ENCODE results near the gene PDE3B. TPM values are rescaled to one million over a fixed set of nuclear protein-coding genes. Genes with fewer than 3 reads are reported as not detected.

The PDE3B gene
- total RNA-seq, 1 experiment from 2014 or later: 6.7 TPM

- no peak for TF ChIP-seq MAX (IDR thresholded peaks at IDR 0.05)
- Histone ChIP-seq H3K79me2 (ENCODE audit: insufficient read depth, low read length) (no peaks in the 10 kb centered on the region), H4K20me1 (ENCODE audit: insufficient read depth) (no peaks in the 10 kb centered on the region), H3K9me3 (ENCODE audit: control insufficient read depth in 1 of 2, insufficient read depth in 1 of 2, low read depth in 1 of 2, low read length in 2 of 2) (no peaks in the 10 kb centered on the region), H3K9me2 (ENCODE audit: insufficient read depth) (no peaks in the 10 kb centered on the region), H3K9ac (ENCODE audit: low read length) (no peak overlapping the region), H3K27ac (ENCODE audit: low read depth, low read length) (no peak overlapping the region), H3K4me1 (ENCODE audit: control insufficient read depth in 1 of 2, insufficient read depth in 2 of 2, low read length in 2 of 2) (no peaks in the 10 kb centered on the region), H3K36me3 (ENCODE audit: control insufficient read depth in 1 of 2, insufficient read depth in 2 of 2, low read length in 2 of 2) (no peaks in the 10 kb centered on the region), H3K4me2 (ENCODE audit: low read length) (no peak overlapping the region), H3K4me3 (replicated peaks in 1 of 2; ENCODE audit: low read depth in 1 of 2, low read length in 2 of 2) (no peak overlapping the region), H3K27me3 (ENCODE audit: insufficient read depth, low read length) (no peaks in the 10 kb centered on the region), H2AFZ (ENCODE audit: low read depth, low read length, poor library complexity, severe bottlenecking) (no peak overlapping the region)
- ChIA-PET CTCF (no interaction called here), POLR2A (no interaction called here), RAD21 (ENCODE audit: low non-redundant PET in 1 of 2, low total read pairs in 2 of 2, uncharacterized antibody in 2 of 2, unreplicated experiment in 2 of 2) (no interaction called here)
- DNase-seq (ENCODE audit: low read depth, low spot score) (no peak), ATAC-seq (no peak)
- no TSS peak for BruUV-seq (replicated peaks)
- intact Hi-C loops (cut with micrococcal nuclease): no loop called here
Measured at GRCh38 chr11:14725150-14725549, 81.5 kb downstream of the PDE3B start.

GRCh38 chr11:14727215-14727614, 83.6 kb downstream of the PDE3B start:
- TF ChIP-seq, protein P1, sequence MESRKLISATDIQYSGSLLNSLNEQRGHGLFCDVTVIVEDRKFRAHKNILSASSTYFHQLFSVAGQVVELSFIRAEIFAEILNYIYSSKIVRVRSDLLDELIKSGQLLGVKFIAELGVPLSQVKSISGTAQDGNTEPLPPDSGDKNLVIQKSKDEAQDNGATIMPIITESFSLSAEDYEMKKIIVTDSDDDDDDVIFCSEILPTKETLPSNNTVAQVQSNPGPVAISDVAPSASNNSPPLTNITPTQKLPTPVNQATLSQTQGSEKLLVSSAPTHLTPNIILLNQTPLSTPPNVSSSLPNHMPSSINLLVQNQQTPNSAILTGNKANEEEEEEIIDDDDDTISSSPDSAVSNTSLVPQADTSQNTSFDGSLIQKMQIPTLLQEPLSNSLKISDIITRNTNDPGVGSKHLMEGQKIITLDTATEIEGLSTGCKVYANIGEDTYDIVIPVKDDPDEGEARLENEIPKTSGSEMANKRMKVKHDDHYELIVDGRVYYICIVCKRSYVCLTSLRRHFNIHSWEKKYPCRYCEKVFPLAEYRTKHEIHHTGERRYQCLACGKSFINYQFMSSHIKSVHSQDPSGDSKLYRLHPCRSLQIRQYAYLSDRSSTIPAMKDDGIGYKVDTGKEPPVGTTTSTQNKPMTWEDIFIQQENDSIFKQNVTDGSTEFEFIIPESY (IDR thresholded peaks at IDR 0.05; ENCODE audit: extremely low read depth, insufficient replicate concordance, low read length): no peak
- TF ChIP-seq POLR2A (IDR thresholded peaks at IDR 0.05; ENCODE audit: borderline replicate concordance, extremely low read depth, insufficient read depth, insufficient read length) (no peak), EZH2phosphoT487 (IDR thresholded peaks at IDR 0.05; ENCODE audit: borderline replicate concordance) (no peak), SIN3A (IDR thresholded peaks at IDR 0.05; ENCODE audit: low read depth) (no peak), RAD21 (IDR thresholded peaks at IDR 0.05; ENCODE audit: low read depth) (no peak), CTCF (IDR thresholded peaks at IDR 0.05 in 2 of 3, conservative IDR thresholded peaks at IDR 0.05 in 1 of 3; ENCODE audit: borderline replicate concordance in 1 of 3, insufficient read depth in 1 of 3, low read depth in 2 of 3, low read length in 2 of 3) (no peak), SP1 (IDR thresholded peaks at IDR 0.05; ENCODE audit: low read depth) (no peak), ATF3 (IDR thresholded peaks at IDR 0.05) (no peak), EGR1 (IDR thresholded peaks at IDR 0.05; ENCODE audit: low read depth) (no peak), CBX3 (IDR thresholded peaks at IDR 0.05; ENCODE audit: low read depth) (no peak), CEBPB (IDR thresholded peaks at IDR 0.05; ENCODE audit: low read depth) (no peak)
- TF ChIP-seq, protein P2, sequence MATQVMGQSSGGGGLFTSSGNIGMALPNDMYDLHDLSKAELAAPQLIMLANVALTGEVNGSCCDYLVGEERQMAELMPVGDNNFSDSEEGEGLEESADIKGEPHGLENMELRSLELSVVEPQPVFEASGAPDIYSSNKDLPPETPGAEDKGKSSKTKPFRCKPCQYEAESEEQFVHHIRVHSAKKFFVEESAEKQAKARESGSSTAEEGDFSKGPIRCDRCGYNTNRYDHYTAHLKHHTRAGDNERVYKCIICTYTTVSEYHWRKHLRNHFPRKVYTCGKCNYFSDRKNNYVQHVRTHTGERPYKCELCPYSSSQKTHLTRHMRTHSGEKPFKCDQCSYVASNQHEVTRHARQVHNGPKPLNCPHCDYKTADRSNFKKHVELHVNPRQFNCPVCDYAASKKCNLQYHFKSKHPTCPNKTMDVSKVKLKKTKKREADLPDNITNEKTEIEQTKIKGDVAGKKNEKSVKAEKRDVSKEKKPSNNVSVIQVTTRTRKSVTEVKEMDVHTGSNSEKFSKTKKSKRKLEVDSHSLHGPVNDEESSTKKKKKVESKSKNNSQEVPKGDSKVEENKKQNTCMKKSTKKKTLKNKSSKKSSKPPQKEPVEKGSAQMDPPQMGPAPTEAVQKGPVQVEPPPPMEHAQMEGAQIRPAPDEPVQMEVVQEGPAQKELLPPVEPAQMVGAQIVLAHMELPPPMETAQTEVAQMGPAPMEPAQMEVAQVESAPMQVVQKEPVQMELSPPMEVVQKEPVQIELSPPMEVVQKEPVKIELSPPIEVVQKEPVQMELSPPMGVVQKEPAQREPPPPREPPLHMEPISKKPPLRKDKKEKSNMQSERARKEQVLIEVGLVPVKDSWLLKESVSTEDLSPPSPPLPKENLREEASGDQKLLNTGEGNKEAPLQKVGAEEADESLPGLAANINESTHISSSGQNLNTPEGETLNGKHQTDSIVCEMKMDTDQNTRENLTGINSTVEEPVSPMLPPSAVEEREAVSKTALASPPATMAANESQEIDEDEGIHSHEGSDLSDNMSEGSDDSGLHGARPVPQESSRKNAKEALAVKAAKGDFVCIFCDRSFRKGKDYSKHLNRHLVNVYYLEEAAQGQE (IDR thresholded peaks at IDR 0.05; ENCODE audit: low read depth): no peak
- Histone ChIP-seq H3K4me2 (ENCODE audit: low read length) (no peak overlapping the region), H3K9me3 (ENCODE audit: control insufficient read depth in 1 of 2, insufficient read depth in 1 of 2, low read depth in 1 of 2, low read length in 2 of 2) (no peaks in the 10 kb centered on the region), H4K20me1 (ENCODE audit: insufficient read depth) (no peaks in the 10 kb centered on the region), H3K4me1 (ENCODE audit: control insufficient read depth in 1 of 2, insufficient read depth in 2 of 2, low read length in 2 of 2) (no peaks in the 10 kb centered on the region), H3K27ac (ENCODE audit: low read depth, low read length) (no peak overlapping the region), H3K79me2 (ENCODE audit: insufficient read depth, low read length) (no peaks in the 10 kb centered on the region), H3K36me3 (ENCODE audit: control insufficient read depth in 1 of 2, insufficient read depth in 2 of 2, low read length in 2 of 2) (no peaks in the 10 kb centered on the region), H3K9me2 (ENCODE audit: insufficient read depth) (no peaks in the 10 kb centered on the region), H3K9ac (ENCODE audit: low read length) (no peak overlapping the region), H2AFZ (ENCODE audit: low read depth, low read length, poor library complexity, severe bottlenecking) (no peak overlapping the region), H3K4me3 (replicated peaks in 1 of 2; ENCODE audit: low read depth in 1 of 2, low read length in 2 of 2) (no peak overlapping the region), H3K27me3 (ENCODE audit: insufficient read depth, low read length) (no peaks in the 10 kb centered on the region)
- ChIA-PET CTCF (no interaction called here), POLR2A (no interaction called here), RAD21 (ENCODE audit: low non-redundant PET in 1 of 2, low total read pairs in 2 of 2, uncharacterized antibody in 2 of 2, unreplicated experiment in 2 of 2) (no interaction called here)
- ATAC-seq (no peak), DNase-seq (ENCODE audit: low read depth, low spot score) (no peak)
- intact Hi-C loops (cut with micrococcal nuclease): no loop called here
- no TSS peak for BruUV-seq (replicated peaks)
